H1 (cell line): ENCODE measurements around the gene BRINP3. TPM values are rescaled to one million over a fixed set of nuclear protein-coding genes. Genes with fewer than 3 reads are reported as not detected.

Source experiments
- CTCF ChIA-PET: fragments of 300-600 bp; sonication (Branson Sonifier 250); formaldehyde crosslinking; loops from one replicate; lab custom pipeline; 2021; ENCODE audit not compliant: partially characterized antibody; lab: Charles Lee
- POLR2A ChIA-PET: fragments of 300-600 bp; sonication (Branson Sonifier 250); formaldehyde crosslinking; loops from one replicate; lab custom pipeline; 2021; ENCODE audit warnings: inconsistent platforms; ENCODE audit not compliant: partially characterized antibody; lab: Charles Lee
- DNase-seq, 2 experiments: peaks; one replicate each; pipeline versions ENCODE4 v3.0.0 to v3.0.0-alpha.2; 2010 to 2022; ENCODE audit warnings: low spot score in 2 of 2, low read depth in 1 of 2, mixed read lengths in 1 of 2
- FAIRE-seq: peaks from 2 replicates; lab custom pipeline; 2011; peaks lifted over from hg19 to GRCh38; lab: Jason Lieb, UNC
- H2AFZ ChIP-seq: 2 replicates; pipeline ENCODE4 v1.8.1; 2012; ENCODE audit warnings: low read length, inconsistent platforms
- H2AK5ac ChIP-seq: 2 replicates; pipeline ENCODE4 v1.6.1; 2013; ENCODE audit warnings: low read depth, low read length
- H2BK120ac ChIP-seq: replicated peaks from 2 replicates; pipeline ENCODE3; 2013; ENCODE audit warnings: low read depth, low read length, inconsistent platforms
- H2BK12ac ChIP-seq: 2 replicates; pipeline ENCODE4 v1.6.1; 2013; ENCODE audit warnings: low read depth, low read length
- H2BK15ac ChIP-seq: 2 replicates; pipeline ENCODE4 v1.6.1; 2013; ENCODE audit warnings: low read length
- H2BK20ac ChIP-seq: 2 replicates; pipeline ENCODE4 v1.6.1; 2013; ENCODE audit warnings: low read length
- H2BK5ac ChIP-seq: 2 replicates; pipeline ENCODE4 v1.6.1; 2013; ENCODE audit warnings: low read depth, low read length
- H3K14ac ChIP-seq: 2 replicates; pipeline ENCODE4 v1.6.1; 2013; ENCODE audit warnings: inconsistent platforms; ENCODE audit not compliant: insufficient read length
- H3K18ac ChIP-seq: 2 replicates; pipeline ENCODE4 v1.6.1; 2013; ENCODE audit warnings: low read length; ENCODE audit errors: extremely low read depth
- H3K23ac ChIP-seq: 2 replicates; pipeline ENCODE4 v1.6.1; 2013; ENCODE audit warnings: inconsistent platforms; ENCODE audit not compliant: insufficient read length
- H3K23me2 ChIP-seq: 2 replicates; pipeline ENCODE4 v1.6.1; 2013; ENCODE audit warnings: low read depth, low read length
- H3K27ac ChIP-seq: 2 replicates; pipeline ENCODE4 v1.6.1; 2011; ENCODE audit warnings: low read depth, low read length, inconsistent platforms
- H3K27me3 ChIP-seq, 4 experiments: replicated peaks in 1 of 4; 1 replicate in 1 of 4; 2 replicates in 3 of 4; pipeline versions ENCODE4 v1.6.1 to v1.8.1; 2011 to 2013; ENCODE audit warnings: low read length in 3 of 4, mild to moderate bottlenecking in 3 of 4, inconsistent platforms in 2 of 4, mixed read lengths in 2 of 4, moderate library complexity in 1 of 4; ENCODE audit not compliant: control insufficient read depth in 3 of 4, insufficient read depth in 3 of 4; ENCODE audit errors: extremely low read depth in 1 of 4
- H3K36me3 ChIP-seq, 4 experiments: 2 replicates each; pipeline versions ENCODE4 v1.6.1 to v1.8.1; 2011 to 2013; ENCODE audit warnings: mild to moderate bottlenecking in 4 of 4, low read length in 3 of 4, moderate library complexity in 2 of 4, control low read depth in 1 of 4, inconsistent platforms in 1 of 4; ENCODE audit not compliant: insufficient read depth in 4 of 4, control insufficient read depth in 2 of 4
- H3K4ac ChIP-seq: replicated peaks from 2 replicates; pipeline ENCODE3; 2013; ENCODE audit warnings: low read length, low read depth, mixed read lengths, inconsistent platforms; ENCODE audit not compliant: insufficient read length
- H3K4me1 ChIP-seq, 4 experiments: replicated peaks in 1 of 4; 1 replicate in 1 of 4; 2 replicates in 3 of 4; pipeline versions ENCODE4 v1.6.1 to v1.8.1; 2011 to 2013; ENCODE audit warnings: low read length in 3 of 4, inconsistent platforms in 2 of 4, mixed read lengths in 1 of 4; ENCODE audit not compliant: insufficient read depth in 4 of 4, control insufficient read depth in 3 of 4
- H3K4me2 ChIP-seq, 2 experiments: 2 replicates each; pipeline versions ENCODE4 v1.6.1 to v1.8.1; 2011 to 2013; ENCODE audit warnings: low read depth in 2 of 2, low read length in 2 of 2, control low read depth in 1 of 2, inconsistent platforms in 1 of 2, mild to moderate bottlenecking in 1 of 2; ENCODE audit not compliant: insufficient read depth in 1 of 2
- H3K4me3 ChIP-seq, 4 experiments: fragments of 200-600, 300-600 bp in 1 of 4; sonication (generic), shearing (Covaris generic), sonication (Bioruptor Twin) in 1 of 4; 2 replicates each; pipeline versions ENCODE4 v1.5.1 to v1.8.1; 2011 to 2016; ENCODE audit warnings: low read length in 4 of 4, low read depth in 3 of 4, control low read depth in 2 of 4, inconsistent platforms in 2 of 4, mild to moderate bottlenecking in 2 of 4, mixed read lengths in 1 of 4, moderate library complexity in 1 of 4; ENCODE audit not compliant: insufficient read depth in 2 of 4; ENCODE audit errors: extremely low read depth in 1 of 4
- H3K56ac ChIP-seq: replicated peaks from 2 replicates; pipeline ENCODE3; 2013; ENCODE audit warnings: low read depth, mild to moderate bottlenecking, mixed read lengths, low read length, inconsistent platforms; ENCODE audit not compliant: insufficient read length
- H3K79me1 ChIP-seq: 2 replicates; pipeline ENCODE4 v1.6.1; 2013; ENCODE audit warnings: low read depth, low read length, control low read depth
- H3K79me2 ChIP-seq, 2 experiments: 2 replicates each; pipeline versions ENCODE4 v1.6.1 to v1.8.1; 2012 to 2013; ENCODE audit warnings: low read length in 2 of 2, mild to moderate bottlenecking in 2 of 2, inconsistent platforms in 1 of 2; ENCODE audit not compliant: insufficient read depth in 2 of 2, control insufficient read depth in 1 of 2
- H3K9ac ChIP-seq, 4 experiments: replicated peaks in 1 of 4; 1 replicate in 1 of 4; 2 replicates in 3 of 4; pipeline versions ENCODE4 v1.6.1 to v1.8.1; 2011 to 2013; ENCODE audit warnings: low read depth in 3 of 4, low read length in 3 of 4, control low read depth in 2 of 4, mild to moderate bottlenecking in 2 of 4, moderate library complexity in 2 of 4, inconsistent platforms in 1 of 4; ENCODE audit errors: extremely low read depth in 1 of 4
- H3K9me3 ChIP-seq, 2 experiments: 2 replicates each; pipeline versions ENCODE4 v1.6.1 to v1.8.1; 2012 to 2013; ENCODE audit warnings: mild to moderate bottlenecking in 2 of 2, moderate library complexity in 2 of 2, control low read depth in 1 of 2, inconsistent platforms in 1 of 2, low read depth in 1 of 2, low read length in 1 of 2, mixed read lengths in 1 of 2; ENCODE audit not compliant: insufficient read depth in 2 of 2
- H4K20me1 ChIP-seq, 2 experiments: replicated peaks in 1 of 2; 2 replicates each; pipeline versions ENCODE3 to v1.8.1; 2011 to 2013; ENCODE audit warnings: inconsistent platforms in 2 of 2, low read length in 2 of 2, mild to moderate bottlenecking in 1 of 2; ENCODE audit not compliant: insufficient read depth in 2 of 2, control insufficient read depth in 1 of 2
- H4K5ac ChIP-seq: 2 replicates; pipeline ENCODE4 v1.6.1; 2013; ENCODE audit warnings: low read length, low read depth, mixed read lengths, inconsistent platforms; ENCODE audit not compliant: insufficient read length
- H4K8ac ChIP-seq: 2 replicates; pipeline ENCODE4 v1.8.0; 2013; ENCODE audit warnings: mild to moderate bottlenecking, moderate library complexity, low read length, inconsistent platforms; ENCODE audit not compliant: insufficient read depth; ENCODE audit errors: extremely low read depth
- H4K91ac ChIP-seq: replicated peaks from 2 replicates; pipeline ENCODE3; 2013; ENCODE audit warnings: low read length, mixed read lengths, inconsistent platforms; ENCODE audit not compliant: insufficient read length
- BACH1 ChIP-seq: IDR thresholded peaks from 2 replicates; pipeline ENCODE4 v1.6.1; 2012; ENCODE audit warnings: low read length, improper control_type of control experiment
- MAFK ChIP-seq: IDR thresholded peaks from 2 replicates; pipeline ENCODE4 v1.6.1; 2012; ENCODE audit warnings: low read depth, mild to moderate bottlenecking, improper control_type of control experiment, low read length
- WGBS, 2 experiments: shearing (Covaris generic) in 1 of 2; methylation state at CpG; one replicate each; pipeline versions ENCODE4 v1.1.6 to v1.1.7; 2013 to 2015; ENCODE audit warnings: low lambda C conversion rate in 2 of 2, mixed read lengths in 2 of 2, inconsistent platforms in 1 of 2, low coverage in 1 of 2, missing lambda C conversion rate in 1 of 2; ENCODE audit not compliant: insufficient replicate concordance in 2 of 2, insufficient coverage in 1 of 2, insufficient read length in 1 of 2; ENCODE audit errors: extremely low coverage in 1 of 2, missing lambda C conversion rate in 1 of 2; 5-methylcytosine and 5-hydroxymethylcytosine counted together
- polyA plus RNA-seq, 7 experiments: library from polyadenylated mRNA; depleted of rRNA in 3 of 7; stranded (reverse) in 5 of 7; unstranded in 2 of 7; fragments of >200 nt in 5 of 7; fragments of 200-250 nt in 2 of 7; gene quantifications; 1 replicate in 5 of 7; 2 replicates in 1 of 7; 4 replicates in 1 of 7; pipeline versions ENCODE4 v1.2.1 to v1.2.3, GENCODE V29; 2011 to 2013; ENCODE audit warnings: missing spikeins in 2 of 7, mixed read lengths in 2 of 7
- total RNA-seq: library from RNA; stranded (reverse); fragmentation: NEBNext Ultra II Directional; extraction: Animal tissue kit (Norgen Biotek cat#: 25700); gene quantifications from 2 replicates; pipeline ENCODE4 v1.2.1, GENCODE V29; 2021

BRINP3 gene
- total and polyA plus RNA-seq, 2 of the 8 experiments (the other 6 are each of a cell fraction or from before 2014, with no cell fraction given): not detected

DNA sequence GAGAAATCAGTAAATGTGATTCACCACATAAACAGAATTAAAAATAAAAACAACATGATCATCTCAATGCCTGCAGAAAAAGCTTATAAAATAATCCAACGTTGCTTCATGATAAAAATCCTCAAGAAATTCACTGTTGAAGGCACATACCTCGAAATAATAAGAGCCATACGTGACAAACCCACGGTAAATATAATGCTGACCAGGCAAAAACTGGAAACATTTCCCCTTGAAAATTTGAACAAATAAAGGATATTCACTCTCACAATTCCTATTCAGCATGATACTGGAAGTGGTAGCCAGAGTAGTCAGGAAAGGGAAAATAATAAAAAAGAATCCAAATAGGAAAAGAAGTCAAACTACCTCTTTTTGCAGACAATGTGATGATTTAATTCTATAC, 148.8 kb downstream of the BRINP3 start:
- Histone ChIP-seq H3K4me1 (no peaks in the 10 kb centered on the region), H3K23me2 (no peaks in the 10 kb centered on the region), H3K9ac (no peak overlapping the region), H3K36me3 (no peaks in the 10 kb centered on the region), H3K79me1 (no peaks in the 10 kb centered on the region), H2BK20ac (no peak overlapping the region), H3K23ac (no peak overlapping the region), H3K56ac (no peak overlapping the region), H2AK5ac (no peak overlapping the region), H3K18ac (no peak overlapping the region), H3K27ac (no peak overlapping the region), H3K27me3 (no peaks in the 10 kb centered on the region), H4K20me1 (no peaks in the 10 kb centered on the region), H2BK15ac (no peak overlapping the region), H2BK120ac (no peak overlapping the region), H3K9me3 (no peaks in the 10 kb centered on the region), H3K79me2 (no peaks in the 10 kb centered on the region), H4K5ac (no peak overlapping the region), H4K8ac (no peak overlapping the region), H3K4ac (no peak overlapping the region), H3K4me2 (no peak overlapping the region), H3K14ac (no peak overlapping the region), H2BK12ac (no peak overlapping the region), H3K4me3 (no peak overlapping the region), H4K91ac (no peak overlapping the region), H2AFZ (no peak overlapping the region), H2BK5ac (no peak overlapping the region)
- no peak for DNase-seq
- 95% methylated on average over 4 of the region's 4 CpGs; no CpG with 5 or more reads in 1 of the 2 experiments for WGBS, 2 experiments
- peak; percentile 92 for TF ChIP-seq MAFK
- no peak for TF ChIP-seq BACH1
- POLR2A ChIA-PET: no interaction called here
- FAIRE-seq: no peak
- CTCF ChIA-PET: no interaction called here
